ENCODE results near the gene RPS5. TPM values are rescaled to one million over a fixed set of nuclear protein-coding genes. Genes with fewer than 3 reads are reported as not detected.
"Not testable (repeated sequence)": the region's sequence is repeated elsewhere in the genome, so short reads cannot be mapped to it uniquely, and the experiment has no call there.

RPS5 gene
- total RNA-seq: 673 TPM
- long read RNA-seq, transcript RPS5-201 (6 exons, 740 nt): major isoform, 209 of 224 reads
- long read RNA-seq, partial matches to known transcripts: 5 of 224 reads
- long read RNA-seq, other reads (novel, unspliced or antisense): 4 of 224 reads

- DNase-seq (ENCODE audit: low spot score): peak; percentile 98
These were observed at the start of gene RPS5 for GRCh38 chr19:58386576-58387337. TSS of gene RPS5 (plus strand) at chr19:58387269. CDS start at chr19:58388138, 869 bp downstream.

GRCh38 chr19:58338336-58338735, 48.7 kb upstream of the RPS5 start:
- DNase-seq (ENCODE audit: low spot score): no peak

DNA sequence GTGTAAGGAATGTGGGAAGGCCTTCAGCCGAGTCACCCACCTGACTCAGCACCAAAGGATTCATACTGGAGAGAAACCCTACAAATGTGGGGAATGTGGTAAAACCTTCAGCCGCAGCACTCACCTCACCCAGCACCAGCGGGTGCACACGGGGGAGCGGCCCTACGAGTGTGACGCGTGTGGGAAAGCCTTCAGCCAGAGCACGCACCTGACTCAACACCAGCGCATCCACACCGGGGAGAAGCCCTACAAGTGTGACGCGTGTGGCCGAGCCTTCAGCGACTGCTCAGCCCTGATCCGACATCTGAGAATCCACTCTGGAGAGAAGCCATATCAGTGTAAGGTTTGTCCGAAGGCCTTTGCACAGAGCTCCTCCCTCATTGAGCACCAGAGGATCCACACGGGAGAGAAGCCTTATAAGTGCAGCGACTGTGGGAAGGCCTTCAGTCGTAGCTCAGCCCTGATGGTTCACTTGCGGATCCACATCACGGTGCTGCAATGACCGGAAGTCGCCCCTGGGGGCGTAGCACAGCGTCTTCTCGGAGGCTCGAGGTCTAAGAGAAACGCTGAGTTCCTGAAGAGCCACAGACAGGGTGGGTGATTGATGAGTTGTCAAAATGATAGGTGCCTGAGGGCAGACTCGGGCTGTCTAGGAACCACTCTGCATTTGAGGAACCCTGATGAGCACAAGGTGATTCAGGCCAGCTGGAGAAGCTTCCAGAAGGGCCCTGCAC, 48.1 kb upstream of the RPS5 start:
- no peak for DNase-seq (ENCODE audit: low spot score)

- no peak for DNase-seq (ENCODE audit: low spot score)
These were observed 41.5 kb upstream of the RPS5 start for GRCh38 chr19:58345558-58345957.

DNA sequence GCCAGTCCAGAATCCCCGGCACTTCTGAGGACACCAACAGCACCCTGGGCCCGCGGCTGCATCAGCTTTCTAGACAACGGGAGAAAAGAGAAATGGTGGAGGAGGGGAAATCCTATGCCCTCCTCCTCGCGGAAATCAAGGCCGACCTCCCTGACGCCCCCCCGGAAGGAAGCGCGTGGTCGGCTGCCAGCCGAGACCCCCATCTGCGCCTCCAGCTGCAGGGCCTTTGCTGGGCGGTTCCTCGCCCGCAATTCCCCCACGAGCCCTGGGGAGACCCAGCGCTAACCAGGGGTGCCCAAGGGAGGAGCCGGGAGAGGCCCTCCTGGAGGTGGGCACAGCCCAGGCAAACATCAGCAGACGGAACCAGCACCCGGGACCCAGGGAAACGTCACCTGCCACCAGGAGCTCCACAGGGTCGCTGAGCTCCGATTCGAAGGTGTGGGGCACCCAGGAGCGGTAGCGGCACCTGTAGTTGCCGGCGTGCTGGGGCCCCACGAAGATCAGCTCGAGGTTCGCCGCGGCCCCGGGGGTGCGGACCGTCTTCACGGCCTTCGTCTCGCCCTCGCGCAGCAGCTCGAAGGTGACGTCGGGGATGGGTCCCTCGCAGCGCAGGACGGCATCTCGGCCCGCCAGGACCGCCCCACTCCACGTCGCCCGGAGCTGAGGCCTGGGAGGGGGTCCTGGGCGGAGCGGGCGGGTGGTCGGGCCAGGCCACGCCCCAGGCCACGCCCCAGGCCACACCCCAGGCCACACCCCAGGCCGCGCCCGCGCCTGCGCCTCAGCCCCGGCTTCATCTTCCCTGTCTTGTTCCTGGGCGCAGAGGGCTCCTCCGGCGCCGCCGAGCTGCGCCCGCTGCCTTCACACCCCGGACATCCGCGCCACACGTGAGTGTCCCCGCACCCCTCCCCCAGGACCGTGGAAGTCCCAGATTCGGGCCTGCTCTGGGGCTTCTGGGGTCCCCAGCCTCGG, 39.8 kb upstream of the RPS5 start:
- no peak for DNase-seq (ENCODE audit: low spot score)

DNA sequence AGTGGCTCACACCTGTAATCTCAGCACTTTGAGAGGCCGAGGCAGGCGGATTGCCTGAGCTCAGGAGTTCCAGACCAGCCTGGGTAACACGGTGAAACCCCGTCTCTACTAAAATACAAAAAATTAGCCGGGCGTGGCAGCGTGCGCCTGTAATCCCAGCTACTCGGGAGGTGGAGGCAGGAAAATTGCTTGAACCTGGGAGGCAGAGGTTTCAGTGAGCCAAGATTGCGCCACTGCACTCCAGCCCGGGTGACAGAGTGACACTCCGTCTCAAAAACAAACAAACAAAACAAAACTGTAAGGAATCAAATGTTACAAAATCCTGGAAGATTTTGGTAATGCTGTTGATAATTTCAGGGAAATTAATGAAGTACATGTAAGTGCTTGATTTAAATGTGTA, 39.0 kb upstream of the RPS5 start:
- DNase-seq (ENCODE audit: low spot score): not testable (repeated sequence)

DNA sequence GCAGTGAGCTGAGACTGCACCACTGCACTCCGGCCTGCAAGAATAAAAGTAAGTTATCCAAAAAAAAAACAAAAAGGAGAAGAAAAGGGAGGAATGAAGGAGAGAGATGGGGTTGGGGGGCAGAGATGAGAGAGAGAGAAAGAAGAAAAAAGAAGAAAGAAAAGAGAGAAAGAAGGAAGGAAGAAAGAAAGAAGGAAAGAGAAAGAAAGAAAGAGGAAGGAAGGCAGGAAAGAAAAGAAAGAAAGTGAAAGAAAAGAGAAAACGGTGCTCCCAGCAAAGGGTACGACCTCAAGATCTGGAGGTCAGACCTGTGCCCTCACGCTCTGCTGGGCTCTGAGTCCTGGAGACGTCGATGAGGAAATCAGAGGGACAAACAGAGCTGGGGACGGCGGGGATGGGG, 37.5 kb upstream of the RPS5 start:
- DNase-seq (ENCODE audit: low spot score): no peak

DNA sequence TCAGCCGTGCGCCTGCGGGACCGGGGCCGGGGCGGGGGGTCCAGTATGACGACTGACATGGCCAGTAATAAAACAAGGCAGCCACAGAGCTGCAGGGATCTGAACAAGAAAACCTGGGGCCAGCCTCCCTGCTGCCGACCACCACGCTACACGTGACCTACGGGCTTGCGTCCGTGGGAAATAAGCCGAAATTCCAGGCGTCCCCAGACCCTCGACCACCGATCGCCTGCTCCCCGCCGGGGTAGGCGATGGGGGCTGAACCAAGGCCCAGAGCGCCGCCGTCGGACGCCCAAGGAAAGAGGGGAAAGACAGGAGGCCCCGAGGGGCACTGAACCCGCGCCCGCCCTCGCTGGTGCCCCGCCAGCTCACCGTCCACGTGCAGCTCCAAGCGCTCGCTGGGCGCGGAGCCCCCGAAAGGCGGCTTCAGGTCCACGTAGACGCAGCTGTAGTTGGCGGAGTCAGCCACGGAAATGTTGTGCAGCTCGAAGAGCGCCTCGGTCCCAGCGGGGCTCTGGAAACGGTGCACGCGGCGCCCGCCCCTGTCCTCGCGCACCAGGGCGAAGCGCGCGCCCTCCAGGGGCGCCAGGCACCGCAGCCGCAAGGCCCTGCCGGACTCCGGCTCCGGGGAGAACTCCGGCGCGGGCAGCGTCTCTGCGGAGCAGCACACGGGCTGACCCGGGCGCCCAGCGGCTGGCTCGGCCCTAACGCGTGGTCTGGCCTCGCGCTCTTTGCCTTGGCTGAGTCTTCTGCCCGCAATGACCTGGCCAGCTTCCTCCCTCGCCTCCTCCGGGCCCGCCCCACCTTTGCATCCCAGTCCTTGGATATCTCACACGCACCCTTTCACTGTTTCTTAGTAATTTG, 36.8 kb upstream of the RPS5 start:
- no peak for DNase-seq (ENCODE audit: low spot score)

DNA sequence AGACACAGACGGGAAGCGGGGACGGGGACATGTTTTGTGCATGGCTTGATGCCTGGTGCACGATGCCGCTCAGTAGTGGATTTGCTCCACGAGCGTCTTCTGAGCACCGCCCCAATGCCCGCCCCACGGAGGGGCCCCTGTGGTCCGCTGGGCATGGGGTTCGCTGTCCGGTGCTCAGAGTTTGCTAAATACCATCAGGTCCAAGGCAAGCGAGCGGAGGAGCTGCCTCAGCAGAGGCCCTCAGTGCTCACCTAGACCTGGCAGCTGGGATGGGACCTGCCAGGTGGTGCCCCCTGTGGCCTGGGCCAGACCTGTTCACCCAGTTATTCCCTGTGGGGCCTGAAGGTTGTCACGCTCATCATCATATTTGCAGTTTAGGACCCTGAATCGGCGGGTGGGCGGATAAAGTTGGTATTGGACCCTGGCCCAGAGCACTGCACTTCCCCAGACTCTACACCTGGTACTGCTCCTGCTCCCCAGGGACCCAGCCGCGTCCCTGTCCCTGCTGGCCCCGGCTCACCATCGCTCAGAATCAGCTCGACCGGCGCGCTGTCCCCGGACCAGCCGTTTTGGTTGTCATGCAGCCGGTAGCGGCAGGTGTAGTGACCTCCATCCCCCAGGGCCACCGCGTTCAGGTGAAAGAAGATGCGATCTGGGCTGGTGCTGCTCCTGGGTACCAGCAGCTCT, 36.1 kb upstream of the RPS5 start:
- no peak for DNase-seq (ENCODE audit: low spot score)

- DNase-seq (ENCODE audit: low spot score): no peak
These were observed 35.6 kb upstream of the RPS5 start for GRCh38 chr19:58351558-58351878.

DNA sequence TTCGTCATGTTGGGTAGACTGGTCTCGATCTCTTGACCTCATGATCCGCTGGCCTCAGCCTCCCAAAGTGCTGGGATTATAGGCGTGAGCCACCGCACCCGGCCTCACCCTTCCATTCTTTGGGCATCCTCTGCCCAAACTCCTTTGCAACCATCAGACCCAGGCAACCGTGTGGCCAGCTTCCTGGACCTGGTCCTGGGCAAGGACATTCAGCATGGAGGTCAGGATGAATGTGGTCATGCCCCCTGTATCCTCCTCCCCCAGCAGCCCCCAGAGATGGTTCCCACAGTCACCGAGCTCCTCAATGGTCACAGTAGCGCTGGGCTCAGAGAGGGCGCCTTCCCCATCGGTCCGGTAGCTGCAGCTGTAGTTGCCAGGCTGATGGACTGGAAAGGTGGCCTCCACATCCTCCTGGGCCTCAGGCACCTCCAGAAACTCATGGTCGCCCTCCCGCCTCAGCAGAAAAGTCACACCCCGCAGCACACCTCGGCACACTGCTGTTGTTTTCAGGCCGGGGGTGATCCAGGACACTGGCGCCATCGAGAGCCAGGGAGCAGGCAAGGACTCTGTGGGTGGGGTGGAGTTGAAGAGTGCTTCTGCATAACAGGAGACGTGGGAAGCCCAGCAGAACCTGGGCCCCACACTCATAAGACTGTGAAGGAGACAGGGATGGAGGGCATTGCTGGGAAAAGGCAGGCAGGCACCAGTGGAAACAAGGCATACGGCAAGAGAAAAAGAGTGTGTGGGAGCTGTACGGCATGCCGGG, 34.9 kb upstream of the RPS5 start:
- DNase-seq (ENCODE audit: low spot score): no peak

DNA sequence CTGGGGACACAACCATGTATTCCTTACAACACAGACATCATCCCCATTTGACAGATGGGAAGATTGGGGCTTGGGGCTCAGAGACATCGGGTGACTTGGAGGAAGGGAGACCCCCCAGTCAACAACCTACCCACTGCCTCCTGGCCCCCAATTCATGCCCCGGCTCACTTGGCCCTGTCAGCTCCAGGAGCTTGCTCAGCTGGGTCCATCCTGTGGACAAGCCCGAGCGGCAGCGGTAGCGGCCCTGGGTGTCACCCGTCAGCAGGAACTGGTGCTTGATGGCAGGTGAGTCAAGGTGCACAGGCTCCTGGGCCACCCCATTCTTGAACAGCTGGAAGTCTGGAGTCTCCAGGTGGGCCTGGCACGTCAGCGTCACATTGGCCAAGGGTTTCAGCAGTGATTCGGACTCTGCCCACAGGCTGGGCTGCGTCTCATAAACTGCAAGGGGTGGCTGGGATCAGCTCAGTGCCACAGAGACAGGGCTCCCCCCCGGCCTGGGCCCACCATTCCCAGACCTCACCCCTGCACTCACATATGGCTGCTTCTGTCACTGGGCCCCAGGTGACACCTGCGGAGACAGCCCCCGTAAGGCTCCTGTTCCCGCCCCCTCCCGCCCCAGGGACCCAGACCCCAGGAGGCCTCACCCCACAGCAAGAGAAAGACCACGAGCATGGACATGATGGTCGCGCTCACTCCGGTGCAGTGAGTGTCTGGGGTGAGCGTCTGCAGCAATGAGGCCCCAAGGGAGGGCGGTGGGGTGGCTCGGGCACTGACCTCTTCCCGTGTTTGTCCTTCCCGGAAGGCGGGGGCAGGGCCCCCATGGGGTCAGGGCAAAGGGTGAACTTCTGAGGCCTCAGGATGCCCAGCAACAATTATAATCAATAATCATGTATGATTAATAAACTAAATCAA, 34.1 kb upstream of the RPS5 start, which contains the start of gene A1BG:
Gene A1BG (minus strand): TSS at position 733 of the 912 bp plus-strand sequence. CDS start 55 bp downstream, at position 678.
- no peak for DNase-seq (ENCODE audit: low spot score)

DNA sequence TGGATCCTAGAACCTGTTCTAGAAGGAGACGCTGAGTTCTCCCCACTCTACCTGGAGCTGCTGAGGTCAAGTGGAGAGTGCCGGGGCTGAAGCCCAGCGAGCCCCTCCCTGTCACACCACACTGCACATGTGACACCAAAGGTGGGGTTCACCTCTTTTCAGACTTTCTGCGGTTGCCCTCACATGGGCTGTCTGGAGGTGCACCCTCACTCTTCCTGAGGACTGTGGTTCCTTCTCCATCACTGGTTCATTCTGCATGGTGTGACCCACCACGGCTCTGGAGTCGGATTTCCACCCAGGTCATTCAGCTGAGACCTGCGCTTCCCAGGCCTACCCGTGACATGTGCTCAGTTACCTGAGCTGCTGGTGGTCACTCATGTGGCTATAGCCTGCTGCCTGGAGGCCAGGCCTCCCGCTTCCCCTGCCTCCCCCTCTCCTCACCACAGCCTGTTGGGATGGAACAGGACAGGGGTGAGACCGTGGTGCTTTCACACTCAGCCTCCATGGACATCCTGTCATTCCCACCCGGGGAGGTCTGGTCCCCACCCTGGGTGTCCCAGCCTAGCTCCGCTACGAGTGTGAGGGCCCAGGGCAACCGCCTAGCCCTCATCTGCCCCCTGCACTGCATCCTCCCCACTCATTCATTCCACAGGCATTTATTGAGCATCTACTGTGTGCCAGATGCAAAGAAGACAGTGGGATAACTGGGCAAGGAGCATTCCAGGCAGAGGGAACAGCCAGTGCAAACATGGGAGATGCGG, 33.2 kb upstream of the RPS5 start:
- DNase-seq (ENCODE audit: low spot score): no peak

- DNase-seq (ENCODE audit: low spot score): no peak
These were observed 32.5 kb upstream of the RPS5 start for GRCh38 chr19:58354478-58355030.

- DNase-seq (ENCODE audit: low spot score): no peak
These were observed 31.8 kb upstream of the RPS5 start for GRCh38 chr19:58355215-58355796.

Data from mesenteric fat pad (tissue), 1 donor.